MCF 10A (cell line): ENCODE data around the gene CERS4. TPM values are rescaled to one million over a fixed set of nuclear protein-coding genes. Genes with fewer than 3 reads are reported as not detected.

ENCODE experiments used
- BruUV-seq: library from RNA; stranded (reverse); fragments of 400-500 nt; replicated peaks from 2 replicates; lab custom pipeline; 2021; lab: Mats Ljungman, UMichigan
- CTCF ChIA-PET: fragments of 300-600 bp; sonication (Branson Sonifier 250); formaldehyde crosslinking; extraction: SDS; loops from one replicate; lab custom pipeline; 2021; ENCODE audit warnings: antibody characterized with exemption, inconsistent platforms; lab: Yijun Ruan, JAX
- POLR2A ChIA-PET: fragments of 300-600, 350-650 bp; sonication (Branson Sonifier 250); formaldehyde crosslinking; extraction: SDS; loops from one replicate; lab custom pipeline; 2020; ENCODE audit warnings: antibody characterized with exemption, inconsistent platforms; lab: Yijun Ruan, JAX
- DNase-seq: peaks from one replicate; pipeline ENCODE4 v3.0.0-alpha.2; 2018; ENCODE audit not compliant: unreplicated experiment
- H3K27ac Mint-ChIP-seq: one replicate; pipeline ENCODE4 v1.8.0; 2022; ENCODE audit warnings: mild to moderate bottlenecking, low read depth, mixed read lengths; ENCODE audit not compliant: unreplicated experiment
- H3K27me3 Mint-ChIP-seq: one replicate; pipeline ENCODE4 v1.8.0; 2022; ENCODE audit warnings: mixed read lengths; ENCODE audit not compliant: insufficient read depth, unreplicated experiment
- H3K36me3 Mint-ChIP-seq: one replicate; pipeline ENCODE4 v1.8.0; 2022; ENCODE audit warnings: mild to moderate bottlenecking, moderate library complexity, mixed read lengths; ENCODE audit not compliant: insufficient read depth, unreplicated experiment
- H3K4me1 Mint-ChIP-seq: one replicate; pipeline ENCODE4 v1.8.0; 2022; ENCODE audit warnings: mixed read lengths; ENCODE audit not compliant: insufficient read depth, unreplicated experiment
- H3K4me3 Mint-ChIP-seq: one replicate; pipeline ENCODE4 v1.8.0; 2022; ENCODE audit warnings: mild to moderate bottlenecking, moderate library complexity, mixed read lengths; ENCODE audit not compliant: unreplicated experiment
- H3K9me3 Mint-ChIP-seq: one replicate; pipeline ENCODE4 v1.8.0; 2022; ENCODE audit warnings: mixed read lengths; ENCODE audit not compliant: unreplicated experiment
- intact Hi-C: fragments of 100-400 bp; cut with micrococcal nuclease; formaldehyde crosslinking; loops from 2 replicates; pipeline ENCODE4 v1.14.1; 2022
- total RNA-seq: library from RNA; stranded (reverse); gene quantifications from 2 replicates; pipeline ENCODE4 v1.2.3, GENCODE V29; 2022
- TF ChIP-seq, protein P1 (sequence below): fragments of 200-600 bp; IDR thresholded peaks from one replicate; pipeline ENCODE4 v1.8.0; 2022; ENCODE audit warnings: antibody characterized with exemption, mild to moderate bottlenecking; ENCODE audit not compliant: unreplicated experiment

CERS4 gene
- total RNA-seq, 1 experiment from 2014 or later = 1.5 TPM

DNA sequence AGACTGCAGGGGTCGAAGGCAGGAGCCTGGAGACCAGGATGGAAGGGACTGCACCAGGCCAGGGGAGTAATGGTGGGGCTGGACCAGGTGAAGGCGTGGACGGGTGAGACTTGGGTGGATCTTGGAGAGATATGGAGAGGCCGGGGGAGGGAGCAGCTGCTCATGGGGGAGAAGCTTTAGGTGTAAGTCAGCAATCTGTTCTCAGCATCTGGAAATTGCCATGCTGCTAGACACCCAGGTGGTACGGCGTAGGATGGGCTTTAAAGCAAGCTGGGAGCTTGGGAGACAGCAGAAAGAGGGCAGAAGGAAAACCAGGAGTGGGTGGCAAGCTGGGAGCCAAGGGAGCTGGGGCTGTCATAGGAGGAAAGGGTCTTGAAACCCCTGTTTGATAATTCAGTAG, 3.0 kb downstream of the CERS4 start:
- no peak for DNase-seq
- Mint-ChIP-seq H3K36me3 (no peaks in the 10 kb centered on the region), H3K27me3 (no peaks in the 10 kb centered on the region), H3K4me3 (no peak overlapping the region), H3K27ac (no peak overlapping the region), H3K4me1 (no peaks in the 10 kb centered on the region), H3K9me3 (no peaks in the 10 kb centered on the region)
- ChIA-PET POLR2A (interaction anchor here (0.5 to 0.6 kb wide), 2 partner anchors 37 to 1657 kb away, joined by 3 to 5 read pairs; no protein-coding TSS in a partner anchor), CTCF (interaction anchor here (0.5 to 0.6 kb wide), 2 partner anchors 13 to 17 kb away, joined by 3 read pairs; no protein-coding TSS in a partner anchor)
- intact Hi-C loops = no loop called here
- TF ChIP-seq, protein P1, sequence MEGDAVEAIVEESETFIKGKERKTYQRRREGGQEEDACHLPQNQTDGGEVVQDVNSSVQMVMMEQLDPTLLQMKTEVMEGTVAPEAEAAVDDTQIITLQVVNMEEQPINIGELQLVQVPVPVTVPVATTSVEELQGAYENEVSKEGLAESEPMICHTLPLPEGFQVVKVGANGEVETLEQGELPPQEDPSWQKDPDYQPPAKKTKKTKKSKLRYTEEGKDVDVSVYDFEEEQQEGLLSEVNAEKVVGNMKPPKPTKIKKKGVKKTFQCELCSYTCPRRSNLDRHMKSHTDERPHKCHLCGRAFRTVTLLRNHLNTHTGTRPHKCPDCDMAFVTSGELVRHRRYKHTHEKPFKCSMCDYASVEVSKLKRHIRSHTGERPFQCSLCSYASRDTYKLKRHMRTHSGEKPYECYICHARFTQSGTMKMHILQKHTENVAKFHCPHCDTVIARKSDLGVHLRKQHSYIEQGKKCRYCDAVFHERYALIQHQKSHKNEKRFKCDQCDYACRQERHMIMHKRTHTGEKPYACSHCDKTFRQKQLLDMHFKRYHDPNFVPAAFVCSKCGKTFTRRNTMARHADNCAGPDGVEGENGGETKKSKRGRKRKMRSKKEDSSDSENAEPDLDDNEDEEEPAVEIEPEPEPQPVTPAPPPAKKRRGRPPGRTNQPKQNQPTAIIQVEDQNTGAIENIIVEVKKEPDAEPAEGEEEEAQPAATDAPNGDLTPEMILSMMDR = no peak
- BruUV-seq = no TSS peak

DNA sequence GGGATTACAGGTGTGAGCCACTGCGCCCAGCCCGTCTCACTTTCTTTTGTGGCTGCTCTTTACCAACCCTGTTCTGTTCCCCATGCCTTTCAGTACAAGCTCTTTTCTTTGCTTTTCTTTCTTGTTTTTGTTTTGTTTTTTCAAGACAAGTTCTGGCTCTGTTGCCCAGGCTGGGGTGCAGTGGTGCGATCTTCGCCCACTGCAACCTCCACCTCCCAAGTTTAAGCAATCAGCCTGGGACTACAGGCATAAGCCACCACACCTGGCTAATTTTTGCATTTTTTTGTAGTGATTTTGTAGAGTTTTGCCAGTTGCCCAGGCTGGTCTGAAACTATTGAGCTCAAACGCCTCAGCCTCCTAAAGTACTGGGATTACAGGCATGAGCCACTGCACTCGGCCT, 3.7 kb downstream of the CERS4 start:
- Mint-ChIP-seq H3K9me3 (no peaks in the 10 kb centered on the region), H3K36me3 (no peaks in the 10 kb centered on the region), H3K4me1 (no peaks in the 10 kb centered on the region), H3K27me3 (no peaks in the 10 kb centered on the region), H3K4me3 (no peak overlapping the region), H3K27ac (no peak overlapping the region)
- POLR2A ChIA-PET = no interaction called here
- TF ChIP-seq, protein P1 = no peak
- CTCF ChIA-PET = interaction anchor here (0.5 to 1.0 kb wide), 3 partner anchors 14 to 269 kb away, joined by 3 read pairs; no protein-coding TSS in a partner anchor
- intact Hi-C loops = no loop called here
- DNase-seq = no peak
- no TSS peak for BruUV-seq

DNA sequence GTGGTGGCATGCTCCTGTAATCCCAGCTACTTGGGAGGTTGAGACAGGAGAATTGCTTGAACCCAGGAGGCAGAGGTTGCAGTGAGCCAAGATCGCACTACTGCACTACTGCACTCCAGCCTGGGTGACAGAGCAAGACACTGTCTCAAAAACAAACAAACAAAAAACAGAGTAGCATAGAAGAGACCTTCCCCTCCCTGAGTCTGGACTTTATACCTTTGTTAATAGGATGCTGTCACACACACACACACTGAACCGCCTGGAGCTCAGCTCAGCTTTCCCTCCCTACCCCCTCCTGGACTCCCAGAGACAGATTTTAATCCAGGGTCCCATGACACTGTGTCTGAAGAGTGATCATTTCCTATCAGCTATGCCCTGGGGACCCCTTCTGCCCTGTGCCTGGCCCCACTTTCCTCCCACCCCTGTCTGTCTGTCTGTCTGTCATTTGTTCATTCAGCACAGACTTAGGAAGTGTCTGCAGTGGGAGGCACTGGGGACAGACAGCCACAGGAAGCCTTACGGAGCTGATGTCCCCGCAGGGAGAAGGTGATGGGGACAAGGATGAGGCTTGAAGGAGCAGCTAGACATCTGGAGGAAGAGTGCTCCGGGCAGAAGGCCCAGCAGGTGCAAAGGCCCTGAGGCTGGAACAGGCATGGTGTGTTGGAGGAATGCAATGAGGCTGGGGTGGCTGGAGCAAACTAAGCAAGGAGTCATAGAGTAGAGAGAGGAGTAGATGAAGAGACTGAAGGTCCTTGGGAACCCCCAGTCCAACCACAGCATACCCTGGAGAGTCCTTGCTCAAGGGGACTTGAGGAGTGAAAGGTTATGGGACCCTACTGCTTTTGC, 4.9 kb downstream of the CERS4 start:
- Mint-ChIP-seq H3K9me3 (no peaks in the 10 kb centered on the region), H3K27me3 (no peaks in the 10 kb centered on the region), H3K4me3 (no peak overlapping the region), H3K36me3 (no peaks in the 10 kb centered on the region), H3K27ac (no peak overlapping the region), H3K4me1 (no peaks in the 10 kb centered on the region)
- TF ChIP-seq, protein P1 = no peak
- POLR2A ChIA-PET = interaction anchor here (0.7 to 0.8 kb wide), 2 partner anchors 28 to 208 kb away, joined by 4 read pairs; no protein-coding TSS in a partner anchor
- intact Hi-C loops = no loop called here
- CTCF ChIA-PET = interaction anchor here (0.6 to 1.1 kb wide), 2 partner anchors 196 to 285 kb away, joined by 4 read pairs; no protein-coding TSS in a partner anchor
- no peak for DNase-seq
- BruUV-seq = no TSS peak

DNA sequence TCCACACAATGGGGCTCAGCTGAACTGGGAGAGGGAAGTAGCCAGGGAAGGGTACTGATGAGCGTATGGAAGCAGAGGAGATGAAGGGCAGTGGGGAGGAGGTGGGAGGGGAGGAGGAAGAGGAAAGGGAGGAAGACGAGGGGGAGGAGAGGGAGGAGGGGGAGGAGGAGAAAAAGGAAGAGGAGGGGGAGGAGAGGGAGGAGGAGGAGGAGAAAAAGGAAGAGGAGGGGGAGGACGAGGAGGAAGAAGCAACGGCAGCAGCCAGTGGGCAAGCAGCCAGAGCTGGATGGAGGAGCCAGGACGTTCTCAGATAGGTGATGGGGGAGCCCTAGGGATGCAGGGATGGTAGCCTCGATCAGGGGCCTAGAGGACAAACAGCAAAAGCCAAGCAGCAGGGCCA, 5.6 kb downstream of the CERS4 start:
- DNase-seq = no peak
- Mint-ChIP-seq H3K4me1 (no peaks in the 10 kb centered on the region), H3K4me3 (no peak overlapping the region), H3K36me3 (no peaks in the 10 kb centered on the region), H3K27me3 (no peaks in the 10 kb centered on the region), H3K9me3 (no peaks in the 10 kb centered on the region), H3K27ac (no peak overlapping the region)
- TF ChIP-seq, protein P1 = no peak
- BruUV-seq = no TSS peak
- ChIA-PET POLR2A (interaction anchor here (0.7 to 0.8 kb wide), 2 partner anchors 27 to 209 kb away, joined by 4 read pairs; no protein-coding TSS in a partner anchor), CTCF (interaction anchor here (0.6 kb wide), 1 partner anchor 195 kb away, joined by 4 read pairs; no protein-coding TSS in a partner anchor)
- intact Hi-C loops = no loop called here
